ENCODE measurements around the gene ISYNA1. TPM values are rescaled to one million over a fixed set of nuclear protein-coding genes. Genes with fewer than 3 reads are reported as not detected.

The ISYNA1 gene
- total RNA-seq, 6 donors from 2014 or later = 14.5 to 55.5 (median 20.0) TPM

- DNase-seq = peak in 1 of 2 donors; percentile 87
- TF ChIP-seq POLR2AphosphoS5 (IDR thresholded peaks at IDR 0.05) (no peak), EP300 (IDR thresholded peaks at IDR 0.05) (no peak), POLR2A (IDR thresholded peaks at IDR 0.05) (peak in 1 of 4 donors; percentile 27), CTCF (IDR thresholded peaks at IDR 0.05) (peak in 1 of 6 experiments; percentile 22)
- Histone ChIP-seq H3K4me3 (no peak overlapping the region), H3K9me3 (no peaks in the 10 kb centered on the region), H3K4me1 (peaks cover 15 to 33% (median 25%) of the 10 kb centered on the region in 4 donors), H3K36me3 (no peaks in the 10 kb centered on the region), H3K27ac (peak overlapping the region in 3 of 4 donors; percentile 45 to 73 (median 53)), H3K27me3 (no peaks in the 10 kb centered on the region)
- WGBS, 2 donors = 43 to 46% methylated on average over 7 of the region's 7 CpGs
- peak; percentile 76 to 91 for ATAC-seq (ENCODE audit: low FRiP score in 2 of 2)
Measured at GRCh38 chr19:18401580-18402112, 36.3 kb downstream of the ISYNA1 start.

GRCh38 chr19:18399008-18399407, 38.9 kb downstream of the ISYNA1 start:
- peaks cover 15 to 33% (median 25%) of the 10 kb centered on the region in 4 donors for H3K4me1 ChIP-seq
- H3K9me3 ChIP-seq = no peaks in the 10 kb centered on the region
- no peak for TF ChIP-seq EP300 (IDR thresholded peaks at IDR 0.05)
- peak in 1 of 2 donors; percentile 69 for TF ChIP-seq POLR2AphosphoS5 (IDR thresholded peaks at IDR 0.05)
- TF ChIP-seq POLR2A (IDR thresholded peaks at IDR 0.05) = no peak
- peak in 1 of 2 donors; percentile 25 for ATAC-seq (ENCODE audit: low FRiP score in 2 of 2)
- H3K36me3 ChIP-seq = no peaks in the 10 kb centered on the region
- DNase-seq = peak in 1 of 2 donors; percentile 78
- peak overlapping the region in 1 of 4 donors; percentile 23 for H3K27ac ChIP-seq
- H3K4me3 ChIP-seq = no peak overlapping the region
- 28 to 41% methylated on average over 6 of the region's 6 CpGs for WGBS, 2 donors
- H3K27me3 ChIP-seq = no peaks in the 10 kb centered on the region

GRCh38 chr19:18397242-18398202, 40.4 kb downstream of the ISYNA1 start, which contains the start of gene LRRC25:
Gene LRRC25 (minus strand): TSS chr19:18397622. CDS start chr19:18396963, 659 bp downstream.
- 14 to 18% methylated on average over 11 to 26 of the region's 33 CpGs for WGBS, 2 donors
- H3K9me3 ChIP-seq = no peaks in the 10 kb centered on the region
- peak within 1 kb of the TSS in 3 of 4 donors; percentile 37 to 52 (median 44) for H3K4me3 ChIP-seq
- DNase-seq = peak; percentile 83 to 84
- H3K36me3 ChIP-seq = no peaks in the 10 kb centered on the region
- TF ChIP-seq CTCF (IDR thresholded peaks at IDR 0.05) (no peak), POLR2A (IDR thresholded peaks at IDR 0.05) (peak in 1 of 4 donors; percentile 81), POLR2AphosphoS5 (IDR thresholded peaks at IDR 0.05) (peak in 1 of 2 donors; percentile 64), EP300 (IDR thresholded peaks at IDR 0.05) (no peak)
- peak within 1 kb of the TSS in 3 of 4 donors; percentile 20 to 75 (median 75) for H3K27ac ChIP-seq
- H3K4me1 ChIP-seq = peaks cover 15 to 32% (median 28%) of the 10 kb centered on the region in 4 donors
- peak; percentile 63 to 76 for ATAC-seq (ENCODE audit: low FRiP score in 2 of 2)
- no peaks in the 10 kb centered on the region for H3K27me3 ChIP-seq

GRCh38 chr19:18396471-18397241, 41.3 kb downstream of the ISYNA1 start:
- Histone ChIP-seq H3K9me3 (no peaks in the 10 kb centered on the region), H3K27ac (peak overlapping the region in 3 of 4 donors; percentile 20 to 75 (median 75)), H3K27me3 (no peaks in the 10 kb centered on the region), H3K36me3 (no peaks in the 10 kb centered on the region), H3K4me1 (peaks cover 15 to 30% (median 24%) of the 10 kb centered on the region in 4 donors), H3K4me3 (peak overlapping the region in 3 of 4 donors; percentile 37 to 52 (median 44))
- no peak for TF ChIP-seq CTCF (IDR thresholded peaks at IDR 0.05)
- TF ChIP-seq POLR2A (IDR thresholded peaks at IDR 0.05) = no peak
- no peak for TF ChIP-seq POLR2AphosphoS5 (IDR thresholded peaks at IDR 0.05)
- TF ChIP-seq EP300 (IDR thresholded peaks at IDR 0.05) = no peak
- ATAC-seq (ENCODE audit: low FRiP score in 2 of 2) = no peak
- DNase-seq = no peak
- 54 to 66% methylated on average over 16 to 37 of the region's 37 CpGs for WGBS, 2 donors
